ENCODE data around the gene KDM3A. TPM values are rescaled to one million over a fixed set of nuclear protein-coding genes. Genes with fewer than 3 reads are reported as not detected.

Gene KDM3A
- total and polyA plus RNA-seq, 8 donors, result 15.4 to 35.4 (median 25.3) TPM

- Histone ChIP-seq H3K36me3 (peaks cover 0 to 9% (median 0%) of the 10 kb centered on the region in 3 donors), H3K4me3 (no peak overlapping the region), H3K4me1 (peaks cover 0 to 6% (median 0%) of the 10 kb centered on the region in 3 donors), H3K27me3 (no peaks in the 10 kb centered on the region), H3K27ac (no peak overlapping the region), H3K9me3 (no peaks in the 10 kb centered on the region)
- DNase-seq (no peak), ATAC-seq (peak in 1 of 4 donors; percentile 9), FAIRE-seq (no peak)
- TF ChIP-seq CTCF (IDR thresholded peaks at IDR 0.05), result no peak
- WGBS, 2 donors, result 65 to 71% methylated on average over 2 of the region's 2 CpGs
- intact Hi-C loops (cut with DNase I), result no loop called here
These were observed 81.5 kb downstream of the KDM3A start for GRCh38 chr2:86522711-86523110.

- peaks cover 0 to 6% (median 0%) of the 10 kb centered on the region in 3 donors for H3K4me1 ChIP-seq
- intact Hi-C loops (cut with DNase I), result no loop called here
- no peaks in the 10 kb centered on the region for H3K9me3 ChIP-seq
- 93 to 97% methylated on average over 4 of the region's 4 CpGs for WGBS, 2 donors
- DNase-seq (no peak), FAIRE-seq (no peak), ATAC-seq (no peak)
- H3K36me3 ChIP-seq, result peaks cover 0 to 9% (median 0%) of the 10 kb centered on the region in 3 donors
- no peak overlapping the region for H3K27ac ChIP-seq
- H3K4me3 ChIP-seq, result no peak overlapping the region
- H3K27me3 ChIP-seq, result no peaks in the 10 kb centered on the region
- no peak for TF ChIP-seq CTCF (IDR thresholded peaks at IDR 0.05)
These were observed 82.3 kb downstream of the KDM3A start for GRCh38 chr2:86523491-86523890.

- no peaks in the 10 kb centered on the region for H3K9me3 ChIP-seq
- H3K4me3 ChIP-seq, result no peak overlapping the region
- H3K4me1 ChIP-seq, result peaks cover 0 to 6% (median 0%) of the 10 kb centered on the region in 3 donors
- no peak for FAIRE-seq
- no peaks in the 10 kb centered on the region for H3K27me3 ChIP-seq
- ATAC-seq, result no peak
- intact Hi-C loops (cut with DNase I), result no loop called here
- TF ChIP-seq CTCF (IDR thresholded peaks at IDR 0.05), result no peak
- peaks cover 0 to 9% (median 0%) of the 10 kb centered on the region in 3 donors for H3K36me3 ChIP-seq
- no peak overlapping the region for H3K27ac ChIP-seq
- 82 to 84% methylated on average over 11 of the region's 11 CpGs for WGBS, 2 donors
- no peak for DNase-seq
These were observed 84.5 kb downstream of the KDM3A start for GRCh38 chr2:86525421-86526340.

- H3K27ac ChIP-seq, result no peak overlapping the region
- no peaks in the 10 kb centered on the region for H3K36me3 ChIP-seq
- 99 to 100% methylated on average over 3 of the region's 3 CpGs for WGBS, 2 donors
- intact Hi-C loops (cut with DNase I), result no loop called here
- FAIRE-seq (no peak), DNase-seq (no peak), ATAC-seq (no peak)
- H3K4me3 ChIP-seq, result no peak overlapping the region
- H3K4me1 ChIP-seq, result no peaks in the 10 kb centered on the region
- no peak for TF ChIP-seq CTCF (IDR thresholded peaks at IDR 0.05)
- no peaks in the 10 kb centered on the region for H3K9me3 ChIP-seq
- no peaks in the 10 kb centered on the region for H3K27me3 ChIP-seq
These were observed 92.4 kb downstream of the KDM3A start for GRCh38 chr2:86533589-86533988.

GRCh38 chr2:86541334-86541733 lies 100.2 kb downstream of the KDM3A start:
- H3K9me3 ChIP-seq, result no peaks in the 10 kb centered on the region
- intact Hi-C loops (cut with DNase I), result no loop called here
- peak overlapping the region in 1 of 4 donors; percentile 6 for H3K27ac ChIP-seq
- TF ChIP-seq CTCF (IDR thresholded peaks at IDR 0.05), result no peak
- no peaks in the 10 kb centered on the region for H3K36me3 ChIP-seq
- ATAC-seq (peak in 3 of 4 donors; percentile 25 to 59 (median 35)), FAIRE-seq (no peak), DNase-seq (no peak)
- H3K4me1 ChIP-seq, result peaks cover 0 to 13% (median 0%) of the 10 kb centered on the region in 3 donors
- no peak overlapping the region for H3K4me3 ChIP-seq
- H3K27me3 ChIP-seq, result no peaks in the 10 kb centered on the region
- WGBS, 2 donors, result 43 to 44% methylated on average over 2 of the region's 2 CpGs
